Measurements from ENCODE around the gene POLR3E.
"Not testable (repeated sequence)": the region's sequence is repeated elsewhere in the genome, so short reads cannot be mapped to it uniquely, and the experiment has no call there.

POLR3E gene

DNA sequence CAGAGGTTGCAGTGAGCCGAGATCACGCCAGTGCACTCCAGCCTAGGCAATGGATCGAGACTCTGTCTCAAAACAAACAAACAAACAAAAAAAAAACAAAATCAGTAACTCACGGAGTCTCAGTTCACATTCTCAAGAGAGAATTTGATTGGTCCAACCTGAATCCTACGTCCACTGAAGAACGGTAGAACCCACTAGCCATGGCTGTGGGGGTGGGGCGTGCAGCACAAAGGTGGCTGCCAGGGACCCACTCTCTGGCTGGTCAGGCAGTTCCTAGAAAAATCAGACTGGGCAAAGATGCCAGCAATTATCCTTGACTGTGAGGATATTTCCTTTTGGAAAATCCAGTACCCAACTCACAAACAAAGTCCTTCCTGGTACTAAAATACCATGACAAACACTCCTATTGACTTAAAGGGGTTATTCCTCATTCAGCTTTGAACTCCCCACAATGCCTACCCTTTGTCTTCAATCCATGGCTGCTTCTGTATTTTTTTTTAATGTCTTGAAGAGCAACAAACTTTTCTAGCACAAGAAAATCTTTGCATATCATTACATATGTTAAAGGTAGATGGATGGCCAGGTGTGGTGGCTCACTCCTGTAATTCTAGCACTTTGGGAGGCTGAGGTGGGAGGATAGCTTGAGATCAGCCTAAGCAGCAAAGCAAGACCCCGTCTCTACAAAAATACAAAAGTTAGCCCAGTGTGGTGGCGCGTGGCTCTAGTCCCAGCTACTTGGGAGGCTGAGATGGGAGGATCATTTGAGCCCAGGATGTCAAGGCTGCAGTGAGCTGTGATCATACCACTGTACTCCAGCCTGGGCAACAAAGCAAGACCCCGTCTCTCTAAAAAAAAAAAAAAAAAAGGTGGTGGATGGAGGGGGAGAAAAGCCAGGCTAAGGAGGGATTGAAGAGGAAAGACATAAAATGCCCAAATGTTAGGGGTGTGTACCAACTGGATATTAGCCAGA lies 3.8 kb upstream of the POLR3E start:
- DNase-seq: no peak

DNA sequence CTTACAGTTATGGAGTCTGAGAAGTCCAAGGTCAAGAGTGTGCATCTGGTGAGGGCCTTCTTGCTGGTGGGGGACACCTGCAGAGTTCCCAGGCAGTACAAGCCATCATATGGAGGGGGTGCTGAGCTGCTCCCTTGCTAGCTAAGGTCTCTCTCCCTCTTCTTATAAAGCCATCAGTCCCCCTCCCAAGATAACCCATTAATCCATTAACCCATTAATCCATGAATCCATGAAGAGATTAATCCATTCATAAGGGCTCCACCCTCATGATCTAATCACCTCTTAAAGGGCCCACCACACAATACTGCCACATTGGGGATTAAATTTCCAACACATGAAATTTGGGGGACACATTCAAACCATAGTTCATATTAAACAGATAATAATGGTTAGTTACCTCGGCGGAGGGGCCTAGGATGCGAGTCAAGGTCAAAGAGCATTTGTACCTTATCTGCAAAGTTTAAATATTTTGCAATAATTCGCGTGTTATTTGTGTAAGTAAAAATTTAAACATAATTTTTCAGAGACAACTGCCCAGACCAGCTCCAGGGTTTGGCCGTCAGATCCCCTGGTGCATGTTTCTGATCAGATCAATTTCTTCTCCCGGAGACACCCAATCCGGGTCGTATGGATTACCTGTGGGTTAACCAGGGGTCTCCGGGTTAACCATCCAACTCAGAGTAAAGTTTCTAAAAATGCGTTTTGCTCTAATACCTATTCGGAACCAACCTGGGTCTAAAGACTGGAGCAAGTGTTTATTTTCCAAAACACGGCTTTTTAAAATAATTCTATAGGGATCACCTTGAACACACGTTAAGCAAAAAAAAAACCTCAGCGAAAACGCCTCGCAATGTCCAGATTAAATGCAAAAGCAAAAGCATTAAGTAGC lies 740 bp upstream of the POLR3E start:
- DNase-seq: peak; percentile 4

DNA sequence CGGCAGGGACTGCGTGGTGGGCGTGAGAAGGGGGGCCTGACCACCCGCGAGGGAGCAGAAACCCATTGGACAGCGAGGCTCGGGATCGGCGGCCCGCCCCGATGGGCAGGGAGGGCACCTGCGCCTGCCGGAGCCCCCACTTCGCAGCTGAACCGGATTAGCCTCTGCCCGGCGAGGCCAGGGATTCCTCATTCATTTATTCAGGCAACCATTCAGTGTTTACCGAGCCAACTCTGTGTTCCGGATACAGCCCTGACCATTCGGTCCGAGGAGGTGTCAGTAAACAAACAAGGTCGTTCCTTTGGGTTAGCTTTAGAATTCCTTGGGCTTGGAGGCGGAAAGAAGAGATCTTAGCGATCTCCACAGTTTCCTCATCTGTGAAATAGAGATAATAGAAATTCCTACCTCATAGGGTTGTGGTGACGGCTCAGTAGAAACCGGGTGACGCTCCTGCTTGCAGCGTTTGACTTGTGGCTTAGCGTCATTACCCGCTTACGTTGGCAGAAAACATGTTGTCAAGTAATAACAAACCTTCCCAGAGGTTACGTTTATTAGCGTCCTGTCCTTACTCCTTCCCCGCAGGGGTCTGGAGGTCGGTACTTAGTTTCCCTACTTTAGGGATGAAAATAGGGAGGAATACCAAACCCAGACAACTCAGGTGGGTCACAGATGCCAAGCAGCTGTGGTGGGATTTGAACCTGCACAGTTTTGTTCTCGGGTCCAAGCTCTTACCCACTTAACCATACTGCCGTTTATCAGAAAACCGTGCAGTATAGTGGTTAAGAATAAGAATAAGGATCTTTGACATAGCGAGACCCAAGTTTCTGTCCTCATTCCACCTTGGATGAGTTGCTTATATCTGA lies 893 bp downstream of the POLR3E start:
- peak; percentile 49 for DNase-seq

DNA sequence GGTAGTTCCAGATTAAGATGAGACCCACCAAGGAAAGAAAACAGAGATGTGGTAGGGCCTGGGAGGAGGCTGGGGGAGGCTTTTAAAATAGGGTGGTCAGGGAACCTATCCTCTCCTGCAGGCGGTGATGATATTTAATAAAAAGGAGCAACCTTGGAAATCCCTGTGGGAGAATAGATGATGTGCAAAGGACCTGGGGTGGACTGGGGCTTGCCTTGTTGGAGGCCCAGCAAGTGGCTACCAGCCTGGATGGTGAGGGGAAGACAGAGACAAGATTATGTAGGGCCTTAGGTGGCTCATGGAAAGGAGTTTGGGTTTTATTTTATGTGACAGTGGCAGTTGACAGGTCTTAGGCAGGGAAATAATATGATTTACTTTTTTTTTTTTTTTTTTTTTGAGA lies 1.8 kb downstream of the POLR3E start:
- DNase-seq: no peak

DNA sequence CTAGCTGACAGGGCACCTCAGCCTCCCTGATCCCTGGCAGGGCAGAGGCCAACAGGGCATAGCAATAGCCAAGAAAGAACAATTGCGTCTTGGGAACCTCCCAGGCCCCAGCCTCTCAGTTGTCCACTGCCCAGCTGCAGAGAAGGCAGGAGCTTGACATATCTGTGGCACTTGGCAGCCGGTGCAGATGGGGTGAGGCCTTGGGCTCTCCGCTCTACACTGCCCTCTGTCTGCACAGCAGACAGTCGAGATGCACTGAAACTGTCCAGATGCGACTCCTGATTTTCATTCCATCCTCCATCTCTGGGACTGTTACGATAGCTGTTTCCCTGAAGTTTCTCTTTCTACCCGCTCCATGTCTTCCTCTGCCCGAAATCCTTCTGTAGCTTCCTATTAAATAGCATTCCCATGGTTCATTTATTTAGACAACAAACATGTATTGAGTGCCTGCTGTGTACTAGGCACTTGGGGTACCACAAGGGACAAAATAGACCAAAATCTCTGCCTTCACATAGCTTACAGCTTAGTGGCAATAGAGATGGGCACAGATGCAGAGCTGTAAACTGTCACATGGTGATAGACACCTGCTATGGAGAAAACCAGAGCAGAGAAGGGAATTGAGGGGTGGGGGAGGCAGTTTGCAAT lies 3.3 kb downstream of the POLR3E start:
- DNase-seq: peak; percentile 24

DNA sequence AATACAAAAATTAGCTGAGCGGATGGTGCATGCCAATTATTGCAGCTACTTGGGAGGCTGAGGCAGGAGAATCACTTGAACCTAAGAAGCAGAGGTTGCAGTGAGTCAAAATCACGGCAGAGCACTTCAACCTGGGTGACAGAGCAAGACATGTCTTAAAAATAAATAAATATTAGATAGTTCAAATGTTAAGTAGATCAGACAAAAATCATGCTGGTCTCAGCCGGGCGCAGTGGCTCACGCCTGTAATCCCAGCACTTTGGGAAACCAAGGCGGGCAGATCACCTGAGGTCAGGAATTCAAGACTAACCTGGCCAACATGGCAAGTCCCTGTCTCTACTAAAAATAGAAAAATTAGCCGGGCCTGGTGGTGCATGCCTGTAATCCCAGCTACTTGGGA lies 4.2 kb downstream of the POLR3E start:
- not testable (repeated sequence) for DNase-seq

DNA sequence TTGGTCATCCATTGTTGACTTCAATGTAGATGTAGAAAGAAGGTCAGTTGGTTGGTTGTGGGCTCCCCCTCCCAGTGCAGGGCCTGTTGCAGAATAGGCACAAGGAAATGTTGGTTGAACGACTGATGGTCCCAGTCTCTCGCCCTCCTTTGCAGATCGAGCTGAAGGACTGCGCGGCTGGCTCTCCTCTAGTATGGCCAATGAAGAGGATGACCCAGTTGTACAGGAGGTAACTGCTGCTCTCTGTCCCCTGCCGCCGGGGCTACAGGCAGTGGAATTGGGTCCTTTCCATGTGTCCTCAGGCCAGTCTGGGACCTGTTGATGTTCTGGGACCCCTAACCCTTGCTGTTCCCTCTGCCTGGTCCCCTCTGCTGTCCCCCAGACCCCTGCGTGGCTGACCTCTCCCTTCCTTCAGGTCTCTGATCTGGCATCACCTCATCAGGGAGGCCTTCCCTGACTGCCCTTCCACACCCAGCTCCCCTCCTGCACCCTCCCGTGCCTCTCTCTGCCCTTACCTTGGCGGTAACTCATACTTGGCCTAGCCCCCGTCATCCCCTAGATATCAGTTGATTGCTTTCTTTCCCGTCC lies 5.7 kb downstream of the POLR3E start:
- no peak for DNase-seq

DNA sequence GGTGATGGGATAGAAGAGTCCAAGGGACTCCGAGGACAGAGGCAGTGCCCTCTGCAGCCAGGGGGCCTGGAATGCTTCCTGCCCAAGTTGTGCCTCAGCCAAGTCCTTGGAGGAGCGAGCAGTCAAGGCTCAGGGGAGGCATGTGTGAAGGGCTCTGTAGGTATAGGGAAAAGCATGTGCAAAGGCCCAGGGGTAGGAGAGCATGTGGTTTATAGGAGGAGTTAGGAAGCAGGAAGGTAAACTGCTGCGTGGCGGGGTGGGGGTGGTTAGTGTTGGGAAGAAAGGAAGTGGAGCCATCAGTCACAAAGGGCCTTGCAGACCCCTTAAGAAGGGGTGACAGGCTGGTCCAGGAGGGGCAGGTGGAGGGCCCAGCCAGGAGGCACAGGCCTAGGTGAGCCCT lies 7.2 kb downstream of the POLR3E start:
- DNase-seq: no peak

DNA sequence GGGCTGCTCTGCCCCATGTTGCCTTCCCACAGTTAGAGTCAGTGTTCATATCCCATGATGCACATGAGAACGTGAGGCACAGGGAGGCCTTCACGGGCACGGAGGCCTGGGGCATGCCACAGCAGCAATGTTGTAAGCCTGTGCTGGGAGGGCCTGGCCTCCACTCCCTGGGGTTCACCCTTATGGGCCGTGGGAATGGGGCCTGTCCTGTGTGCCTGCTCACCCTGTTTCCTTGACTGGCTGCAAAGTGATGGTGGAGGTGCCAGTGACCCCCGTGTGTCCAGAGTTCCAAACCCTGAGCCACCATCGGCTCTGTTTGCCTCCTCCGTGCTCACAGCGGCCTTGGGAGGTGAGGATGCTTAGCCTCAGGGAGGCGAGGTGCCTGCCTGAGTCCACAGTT lies 9.6 kb downstream of the POLR3E start:
- DNase-seq: no peak

DNA sequence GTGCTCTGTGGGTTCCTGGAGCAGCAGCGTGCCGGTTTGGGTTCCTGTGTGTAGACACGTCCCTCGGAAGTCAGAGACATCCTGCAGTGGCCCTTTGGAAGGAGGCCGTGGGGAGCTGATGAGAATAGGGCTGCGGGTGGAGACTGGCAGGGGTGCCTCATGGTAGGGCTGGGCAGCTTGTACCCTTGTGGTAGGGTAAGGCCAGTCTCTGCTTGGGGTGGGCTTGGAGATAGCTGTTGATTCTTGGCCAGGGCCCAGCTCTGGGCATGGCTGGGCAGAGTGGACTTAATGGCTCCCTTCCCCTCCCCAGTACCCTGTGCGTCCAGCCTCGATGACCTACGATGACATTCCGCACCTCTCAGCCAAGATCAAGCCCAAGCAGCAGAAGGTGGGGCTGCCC lies 10.6 kb downstream of the POLR3E start:
- no peak for DNase-seq

DNA sequence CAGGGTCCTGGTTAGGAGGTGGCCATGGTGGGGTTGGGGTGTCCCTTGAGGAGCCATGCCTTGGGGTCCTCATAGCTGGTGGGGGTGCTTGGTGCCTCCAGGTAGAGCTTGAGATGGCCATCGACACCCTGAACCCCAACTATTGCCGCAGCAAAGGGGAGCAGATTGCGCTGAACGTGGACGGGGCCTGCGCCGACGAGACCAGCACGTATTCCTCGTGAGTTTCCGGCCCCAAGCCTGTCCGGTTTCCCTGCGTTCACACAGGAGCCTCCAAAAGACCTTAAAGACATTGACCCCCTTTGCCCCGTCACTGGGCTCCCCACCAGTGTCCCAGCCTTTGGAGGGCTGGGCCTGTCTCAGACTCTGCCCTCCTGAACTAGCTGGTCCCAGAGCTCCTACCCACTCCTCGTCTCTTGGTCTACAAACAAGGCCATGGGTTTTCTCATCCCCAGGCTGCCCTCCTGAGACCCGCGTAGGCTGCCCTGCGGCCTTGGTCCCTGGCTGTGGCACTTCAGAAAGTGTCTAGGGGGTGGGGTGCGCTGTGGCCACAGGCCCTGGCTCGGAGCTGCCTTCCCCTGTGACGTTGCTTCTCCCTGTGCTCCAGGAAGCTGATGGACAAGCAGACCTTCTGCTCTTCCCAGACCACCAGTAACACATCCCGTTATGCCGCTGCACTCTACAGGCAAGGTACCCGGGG lies 11.8 kb downstream of the POLR3E start:
- DNase-seq: no peak

DNA sequence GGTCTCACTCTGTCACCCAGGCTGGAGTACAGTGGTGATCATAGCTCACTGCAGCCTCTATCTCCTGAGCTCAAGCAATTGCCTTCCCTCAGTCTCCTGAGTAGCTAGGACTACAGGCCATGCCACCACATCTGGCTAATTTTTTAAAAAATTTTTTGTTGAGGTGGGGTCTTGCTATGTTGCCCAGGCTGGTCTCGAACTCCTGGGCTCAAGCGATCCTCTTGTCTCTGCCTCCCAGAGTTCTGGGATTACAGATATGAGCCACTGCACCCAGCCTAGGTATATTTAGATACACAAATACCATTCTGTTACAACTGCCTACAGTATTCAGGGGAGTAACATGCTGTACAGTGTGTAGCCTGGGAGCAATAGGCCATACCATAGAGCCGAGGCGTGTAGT lies 14.3 kb downstream of the POLR3E start:
- no peak for DNase-seq

DNA sequence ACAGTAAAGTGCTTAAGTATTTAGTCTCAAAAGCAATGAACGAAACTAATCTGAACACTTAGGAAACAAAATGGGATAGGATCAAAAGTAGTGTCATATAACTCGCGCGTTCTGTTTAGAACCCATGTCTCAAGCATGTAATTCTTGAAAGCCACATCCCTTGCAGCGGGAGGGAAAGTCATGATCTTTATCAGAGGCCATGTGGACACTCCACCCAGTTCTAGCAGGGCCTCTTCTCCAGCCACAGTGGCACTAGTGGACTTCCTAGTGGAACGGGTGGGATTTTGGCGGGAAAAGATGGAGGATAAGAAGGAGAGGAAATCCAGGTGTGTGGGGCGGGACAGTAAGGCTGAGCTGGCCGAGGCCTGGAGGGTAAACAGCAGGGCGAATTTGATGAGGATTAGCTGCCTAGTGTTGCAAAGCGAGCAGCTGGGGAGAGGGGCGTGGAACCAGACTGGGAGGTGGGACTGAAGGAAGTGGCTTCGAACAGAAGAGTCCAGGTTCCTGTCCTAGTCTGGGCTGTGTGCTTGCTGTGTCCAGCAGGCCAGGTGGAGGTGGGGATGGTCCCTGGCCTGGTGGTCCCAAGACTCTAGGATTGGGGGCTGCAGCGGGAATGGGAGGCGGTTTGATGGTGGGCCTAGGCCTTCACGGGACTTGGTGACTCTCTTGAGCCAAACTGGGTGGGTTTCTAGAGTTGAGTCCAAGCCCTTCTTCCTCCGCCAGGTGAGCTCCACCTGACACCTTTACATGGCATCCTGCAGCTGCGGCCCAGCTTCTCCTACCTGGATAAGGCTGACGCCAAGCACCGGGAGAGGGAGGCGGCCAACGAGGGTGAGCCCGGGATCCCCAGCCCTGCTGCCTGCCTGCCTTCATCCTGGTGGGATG lies 15.9 kb downstream of the POLR3E start:
- DNase-seq: no peak

DNA sequence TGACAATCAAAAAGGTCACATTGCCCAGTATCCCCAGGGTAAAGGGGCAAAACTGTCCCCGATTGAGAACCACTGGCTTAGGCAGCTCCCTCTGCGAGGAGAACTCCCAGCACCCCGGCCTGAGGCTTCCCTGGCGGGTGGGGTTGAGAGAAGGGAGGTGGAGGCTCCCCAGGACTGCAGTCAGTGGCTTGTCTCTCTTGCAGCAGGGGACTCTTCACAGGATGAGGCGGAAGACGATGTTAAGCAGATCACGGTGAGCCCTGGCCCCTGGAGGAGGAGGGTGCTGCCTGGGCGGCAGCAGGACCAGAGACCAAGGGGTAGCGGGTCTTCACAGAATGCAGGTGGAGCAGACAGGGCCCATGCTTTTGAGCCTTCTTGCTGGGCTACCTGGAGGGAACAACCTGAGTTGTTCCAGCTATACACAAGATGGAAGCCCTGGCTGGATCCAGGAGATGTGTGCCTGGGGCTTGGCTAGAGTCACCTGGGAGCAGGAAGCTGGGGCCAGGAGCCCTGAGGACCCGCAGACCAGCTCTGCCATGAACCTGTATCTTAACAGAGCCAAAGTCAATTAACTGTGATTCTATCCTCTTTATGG lies 16.8 kb downstream of the POLR3E start:
- no peak for DNase-seq

DNA sequence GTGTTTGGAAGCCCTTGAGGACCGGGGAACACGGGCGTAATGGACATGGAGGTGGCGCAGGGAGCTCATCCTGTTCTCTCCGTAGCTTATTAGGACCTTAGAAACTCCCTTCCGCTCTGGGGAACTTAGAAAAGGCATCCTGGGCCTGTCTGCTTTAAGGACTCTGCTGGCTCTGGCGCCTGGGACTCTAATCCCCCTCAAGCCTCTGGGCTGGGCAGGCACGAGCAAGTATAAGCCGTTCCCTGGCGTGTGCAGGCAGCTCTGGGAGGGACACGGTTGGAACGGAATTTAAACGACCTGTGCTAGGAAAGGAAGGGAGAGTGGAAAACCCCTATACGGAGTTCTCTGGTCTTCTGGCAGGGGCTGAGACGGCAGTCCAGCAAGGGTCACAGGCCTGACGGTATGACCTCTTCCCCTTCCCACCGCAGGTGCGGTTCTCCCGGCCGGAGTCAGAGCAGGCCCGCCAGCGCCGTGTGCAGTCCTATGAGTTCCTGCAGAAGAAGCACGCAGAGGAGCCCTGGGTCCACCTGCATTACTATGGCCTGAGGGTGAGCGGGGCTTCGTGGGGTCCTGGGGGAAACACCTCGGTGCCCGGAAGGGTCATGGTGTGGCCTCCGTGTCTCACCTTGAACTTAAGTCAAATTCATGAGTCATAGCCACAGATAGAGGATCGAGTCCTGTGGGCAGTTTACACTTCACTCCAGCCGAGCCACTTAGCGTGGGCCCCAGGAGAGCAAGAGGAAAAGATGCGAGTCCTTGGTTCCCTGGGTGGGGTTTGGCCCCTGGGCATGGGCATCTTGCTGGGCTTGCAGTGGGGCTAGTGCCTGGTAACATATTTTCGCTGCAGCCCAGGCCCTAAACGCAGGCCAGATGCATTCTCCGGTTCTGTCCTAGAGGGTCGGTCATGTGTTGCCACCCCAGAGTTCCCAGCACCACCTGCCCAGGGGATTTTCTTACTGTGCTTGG lies 17.7 kb downstream of the POLR3E start:
- no peak for DNase-seq

DNA sequence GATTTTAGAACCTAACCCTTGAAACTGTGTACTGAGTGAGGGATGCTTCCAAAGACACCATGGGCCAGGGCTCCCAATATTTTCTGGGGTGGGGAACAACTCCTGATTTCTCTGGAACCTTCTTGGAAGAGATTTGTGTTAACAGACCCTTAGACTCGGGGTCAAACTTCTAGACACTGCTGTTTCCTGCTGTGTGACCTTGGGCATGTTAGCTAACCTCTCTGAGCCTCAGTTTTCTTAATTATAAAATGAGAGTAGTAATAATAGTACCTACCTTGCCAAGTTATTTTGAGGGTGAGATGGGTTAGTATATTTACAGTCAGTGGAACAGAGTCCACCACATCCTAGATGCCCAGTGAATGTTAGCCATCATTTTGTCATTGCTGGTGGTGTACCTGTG lies 18.8 kb downstream of the POLR3E start:
- DNase-seq: no peak

DNA sequence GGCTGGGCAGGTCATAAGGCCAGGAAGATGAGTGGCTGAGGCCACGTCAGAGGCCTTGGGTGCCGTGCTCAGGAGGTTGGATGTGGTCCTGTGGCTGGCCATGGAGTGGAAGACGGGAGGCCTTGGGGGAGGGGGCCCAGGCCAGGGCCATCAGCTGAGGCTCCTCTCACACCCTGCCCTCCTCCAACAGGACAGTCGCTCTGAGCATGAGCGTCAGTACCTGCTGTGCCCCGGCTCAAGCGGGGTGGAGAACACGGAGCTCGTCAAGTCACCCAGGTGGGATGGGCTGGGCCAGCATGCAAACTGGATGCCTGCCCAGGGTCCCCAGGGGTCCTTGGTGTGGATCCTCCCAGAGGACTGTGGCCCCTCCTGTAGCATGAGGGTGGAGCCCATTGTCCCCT lies 19.2 kb downstream of the POLR3E start:
- no peak for DNase-seq

DNA sequence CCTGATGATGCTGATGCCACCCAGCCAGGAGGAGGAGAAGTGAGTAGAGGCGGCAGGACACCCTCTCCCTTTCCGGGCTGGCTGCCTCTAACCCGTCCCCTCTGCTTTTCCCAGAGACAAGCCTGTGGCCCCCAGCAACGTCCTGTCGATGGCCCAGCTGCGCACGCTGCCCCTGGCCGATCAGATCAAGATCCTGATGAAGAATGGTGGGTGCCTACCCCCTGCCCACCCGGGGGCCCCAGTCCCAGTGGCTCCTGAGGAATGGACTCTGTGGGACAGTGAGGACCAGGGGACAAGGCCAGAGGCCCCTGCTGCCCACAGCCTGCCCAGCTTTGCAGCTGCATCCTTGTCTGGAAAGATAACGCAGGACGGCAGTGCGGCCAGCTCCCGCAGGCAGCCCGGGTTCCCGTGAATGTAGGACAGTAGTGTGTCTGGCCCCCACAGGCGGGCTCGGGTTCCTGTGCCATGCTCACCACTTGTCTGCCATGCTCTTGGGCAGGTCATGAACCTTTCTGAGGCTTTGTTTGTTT lies 19.9 kb downstream of the POLR3E start:
- no peak for DNase-seq
